PC-9 (cell line): Measurements from ENCODE around the gene CIRBP.

Experiments used
- CTCF ChIP-seq: fragments of 200-600 bp; sonication (generic); conservative IDR thresholded peaks from 2 replicates; pipeline ENCODE4 v1.6.1; 2017; ENCODE audit warnings: mixed run types, antibody characterized with exemption, mild to moderate bottlenecking, moderate library complexity
- EZH2 ChIP-seq: fragments of 200-600 bp; sonication (generic); IDR thresholded peaks from 2 replicates; pipeline ENCODE4 v1.8.0; 2017; ENCODE audit warnings: antibody characterized with exemption, low read depth

- TF ChIP-seq CTCF (no peak), EZH2 (no peak)
Observed at GRCh38 chr19:1267477-1268225, 1.5 kb upstream of the CIRBP start.
